Breast epithelium (tissue), 4 donors: ENCODE results near the gene FNDC3B. TPM values are rescaled to one million over a fixed set of nuclear protein-coding genes. Genes with fewer than 3 reads are reported as not detected.

Experiments
- DNase-seq, 2 donors: peaks; one replicate each; pipeline ENCODE4 v3.0.0-alpha.2; 2019; ENCODE audit warnings: low spot score in 2 of 2
- H3K27ac ChIP-seq, 2 donors: fragments of 200-600 bp; sonication (generic) in 1 of 2; one replicate each; pipeline ENCODE4 v1.5.1; 2016 to 2019; ENCODE audit warnings: mild to moderate bottlenecking in 1 of 2
- H3K27me3 ChIP-seq, 2 donors: fragments of 200-600 bp; sonication (generic) in 1 of 2; one replicate each; pipeline versions ENCODE4 v1.5.1 to v1.6.0; 2017 to 2019; ENCODE audit warnings: control low read depth in 1 of 2, mild to moderate bottlenecking in 1 of 2
- H3K36me3 ChIP-seq: fragments of 200-600 bp; one replicate; pipeline ENCODE4 v1.5.1; 2019
- H3K4me1 ChIP-seq, 2 donors: fragments of 200-600 bp; sonication (generic); one replicate each; pipeline ENCODE4 v1.5.1; 2016 to 2019; ENCODE audit warnings: control low read depth in 1 of 2
- H3K4me3 ChIP-seq, 3 donors: fragments of 200-600 bp; sonication (generic); 1 replicate in 2 of 3; 2 replicates in 1 of 3; pipeline ENCODE4 v1.5.1; 2016 to 2019; ENCODE audit warnings: mild to moderate bottlenecking in 3 of 3, moderate library complexity in 2 of 3
- H3K9me3 ChIP-seq, 2 donors: fragments of 200-600 bp; sonication (generic) in 1 of 2; one replicate each; pipeline ENCODE4 v1.5.1; 2016 to 2019; ENCODE audit warnings: control low read depth in 1 of 2
- CTCF ChIP-seq, 3 donors: fragments of 450-650 bp; IDR thresholded peaks; one replicate each; pipeline ENCODE4 v1.5.1; 2016 to 2017; ENCODE audit warnings: antibody characterized with exemption in 3 of 3, mild to moderate bottlenecking in 3 of 3, moderate library complexity in 3 of 3
- POLR2A ChIP-seq: fragments of 450-650 bp; IDR thresholded peaks from one replicate; pipeline ENCODE4 v1.6.1; 2016; ENCODE audit warnings: antibody characterized with exemption, mild to moderate bottlenecking, moderate library complexity
- POLR2AphosphoS5 ChIP-seq, 3 donors: sonication (generic); formaldehyde crosslinking; IDR thresholded peaks; one replicate each; pipeline ENCODE4 v1.6.1; 2017; ENCODE audit warnings: antibody characterized with exemption in 3 of 3
- intact Hi-C: fragments of 100-400 bp; cut with DNase I; formaldehyde crosslinking; loops from one replicate; pipeline ENCODE4 v1.15.1; 2023; ENCODE audit warnings: low total_unique reads
- total RNA-seq, 3 donors: library from RNA; depleted of rRNA; stranded (reverse); fragments of >200 nt; gene quantifications; one replicate each; pipeline ENCODE4 v1.1.0, GENCODE V29; 2016

FNDC3B gene
- total RNA-seq, 3 donors from 2014 or later, result 131 to 172 (median 149) TPM

- Histone ChIP-seq H3K4me3 (no peak overlapping the region), H3K36me3 (no peaks in the 10 kb centered on the region), H3K9me3 (no peaks in the 10 kb centered on the region), H3K27me3 (no peaks in the 10 kb centered on the region), H3K27ac (peak overlapping the region; percentile 21 to 41), H3K4me1 (peaks cover 0 to 7% of the 10 kb centered on the region in 2 donors)
- intact Hi-C loops, result no loop called here
- DNase-seq, result no peak
- TF ChIP-seq CTCF (IDR thresholded peaks at IDR 0.05), result no peak
- TF ChIP-seq POLR2AphosphoS5 (IDR thresholded peaks at IDR 0.05), result no peak
- TF ChIP-seq POLR2A, result no peak
Measured at GRCh38 chr3:172182797-172183196, 143.4 kb downstream of the FNDC3B start.

- TF ChIP-seq POLR2A (no peak), CTCF (IDR thresholded peaks at IDR 0.05) (no peak), POLR2AphosphoS5 (IDR thresholded peaks at IDR 0.05) (no peak)
- intact Hi-C loops, result no loop called here
- no peaks in the 10 kb centered on the region for H3K36me3 ChIP-seq
- no peak overlapping the region for H3K27ac ChIP-seq
- no peaks in the 10 kb centered on the region for H3K27me3 ChIP-seq
- no peak overlapping the region for H3K4me3 ChIP-seq
- no peaks in the 10 kb centered on the region for H3K9me3 ChIP-seq
- H3K4me1 ChIP-seq, result peaks cover 0 to 7% of the 10 kb centered on the region in 2 donors
- DNase-seq, result no peak
Measured at GRCh38 chr3:172184106-172184822, 144.9 kb downstream of the FNDC3B start.

GRCh38 chr3:172185907-172186306 lies 146.5 kb downstream of the FNDC3B start:
- Histone ChIP-seq H3K36me3 (no peaks in the 10 kb centered on the region), H3K9me3 (no peaks in the 10 kb centered on the region), H3K27me3 (no peaks in the 10 kb centered on the region), H3K4me1 (peaks cover 0 to 7% of the 10 kb centered on the region in 2 donors), H3K4me3 (no peak overlapping the region), H3K27ac (no peak overlapping the region)
- intact Hi-C loops, result no loop called here
- DNase-seq, result no peak
- TF ChIP-seq POLR2A, result no peak
- TF ChIP-seq POLR2AphosphoS5 (IDR thresholded peaks at IDR 0.05), result no peak
- no peak for TF ChIP-seq CTCF (IDR thresholded peaks at IDR 0.05)

- no peaks in the 10 kb centered on the region for H3K9me3 ChIP-seq
- H3K27me3 ChIP-seq, result no peaks in the 10 kb centered on the region
- H3K36me3 ChIP-seq, result no peaks in the 10 kb centered on the region
- no peak for TF ChIP-seq POLR2A
- TF ChIP-seq CTCF (IDR thresholded peaks at IDR 0.05), result no peak
- TF ChIP-seq POLR2AphosphoS5 (IDR thresholded peaks at IDR 0.05), result no peak
- H3K27ac ChIP-seq, result no peak overlapping the region
- no peak for DNase-seq
- intact Hi-C loops, result no loop called here
- H3K4me3 ChIP-seq, result no peak overlapping the region
- H3K4me1 ChIP-seq, result peaks cover 0 to 7% of the 10 kb centered on the region in 2 donors
Measured at GRCh38 chr3:172186607-172187006, 147.2 kb downstream of the FNDC3B start.

GRCh38 chr3:172187511-172187910 lies 148.1 kb downstream of the FNDC3B start:
- intact Hi-C loops, result no loop called here
- Histone ChIP-seq H3K4me1 (no peaks in the 10 kb centered on the region), H3K36me3 (no peaks in the 10 kb centered on the region), H3K4me3 (no peak overlapping the region), H3K27ac (no peak overlapping the region), H3K27me3 (no peaks in the 10 kb centered on the region), H3K9me3 (no peaks in the 10 kb centered on the region)
- TF ChIP-seq CTCF (IDR thresholded peaks at IDR 0.05) (no peak), POLR2A (no peak), POLR2AphosphoS5 (IDR thresholded peaks at IDR 0.05) (no peak)
- DNase-seq, result no peak
